ENCODE measurements around the gene PSMD4.

PSMD4 gene

DNA sequence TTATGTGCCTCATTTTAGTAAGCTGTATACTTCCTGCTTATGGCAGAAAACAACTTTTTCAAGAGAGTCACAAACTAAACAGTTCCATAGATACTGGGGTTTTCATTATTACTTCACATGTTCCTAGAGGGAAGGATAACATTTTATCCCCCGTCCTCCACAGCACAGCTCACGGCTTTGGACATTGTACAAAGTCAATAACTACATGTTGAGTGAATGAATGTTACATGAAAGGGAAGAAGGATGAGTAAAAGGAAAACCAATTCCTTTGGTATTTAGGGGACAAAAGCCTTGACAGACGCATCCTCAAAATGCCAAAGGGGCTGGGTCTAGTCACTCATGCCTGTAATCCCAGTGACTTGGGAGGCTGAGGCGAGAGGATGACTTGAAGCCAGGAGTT, 57.9 kb downstream of the PSMD4 start:
- Histone ChIP-seq H3K36me3 (ENCODE audit: low read length) (no peaks in the 10 kb centered on the region), H2AFZ (ENCODE audit: low read depth, low read length, severe bottlenecking) (no peak overlapping the region), H3F3A (ENCODE audit: insufficient read depth) (no peaks in the 10 kb centered on the region), H3K27ac (ENCODE audit: low read depth, low read length) (no peak overlapping the region), H3K9me3 (ENCODE audit: insufficient read depth, low read length) (no peaks in the 10 kb centered on the region), H3K79me2 (ENCODE audit: insufficient read depth, low read length) (no peaks in the 10 kb centered on the region), H3K27me3 (ENCODE audit: low read length) (no peaks in the 10 kb centered on the region), H3K9ac (ENCODE audit: low read length) (no peak overlapping the region), H3K4me2 (ENCODE audit: low read depth, low read length, poor library complexity, severe bottlenecking) (no peak overlapping the region), H4K20me1 (ENCODE audit: low read depth, low read length) (no peaks in the 10 kb centered on the region), H3K4me3 (ENCODE audit: insufficient read depth, low read length, poor library complexity, severe bottlenecking) (no peak overlapping the region), H3K9me2 (replicated peaks; ENCODE audit: insufficient read depth, low read length) (no peaks in the 10 kb centered on the region)
- no peak for TF ChIP-seq EZH2phosphoT487 (conservative IDR thresholded peaks at IDR 0.05; ENCODE audit: low read length)
- TF ChIP-seq, protein P1, sequence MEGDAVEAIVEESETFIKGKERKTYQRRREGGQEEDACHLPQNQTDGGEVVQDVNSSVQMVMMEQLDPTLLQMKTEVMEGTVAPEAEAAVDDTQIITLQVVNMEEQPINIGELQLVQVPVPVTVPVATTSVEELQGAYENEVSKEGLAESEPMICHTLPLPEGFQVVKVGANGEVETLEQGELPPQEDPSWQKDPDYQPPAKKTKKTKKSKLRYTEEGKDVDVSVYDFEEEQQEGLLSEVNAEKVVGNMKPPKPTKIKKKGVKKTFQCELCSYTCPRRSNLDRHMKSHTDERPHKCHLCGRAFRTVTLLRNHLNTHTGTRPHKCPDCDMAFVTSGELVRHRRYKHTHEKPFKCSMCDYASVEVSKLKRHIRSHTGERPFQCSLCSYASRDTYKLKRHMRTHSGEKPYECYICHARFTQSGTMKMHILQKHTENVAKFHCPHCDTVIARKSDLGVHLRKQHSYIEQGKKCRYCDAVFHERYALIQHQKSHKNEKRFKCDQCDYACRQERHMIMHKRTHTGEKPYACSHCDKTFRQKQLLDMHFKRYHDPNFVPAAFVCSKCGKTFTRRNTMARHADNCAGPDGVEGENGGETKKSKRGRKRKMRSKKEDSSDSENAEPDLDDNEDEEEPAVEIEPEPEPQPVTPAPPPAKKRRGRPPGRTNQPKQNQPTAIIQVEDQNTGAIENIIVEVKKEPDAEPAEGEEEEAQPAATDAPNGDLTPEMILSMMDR (IDR thresholded peaks at IDR 0.05; ENCODE audit: insufficient read depth, low read length, poor library complexity, severe bottlenecking), result no peak

DNA sequence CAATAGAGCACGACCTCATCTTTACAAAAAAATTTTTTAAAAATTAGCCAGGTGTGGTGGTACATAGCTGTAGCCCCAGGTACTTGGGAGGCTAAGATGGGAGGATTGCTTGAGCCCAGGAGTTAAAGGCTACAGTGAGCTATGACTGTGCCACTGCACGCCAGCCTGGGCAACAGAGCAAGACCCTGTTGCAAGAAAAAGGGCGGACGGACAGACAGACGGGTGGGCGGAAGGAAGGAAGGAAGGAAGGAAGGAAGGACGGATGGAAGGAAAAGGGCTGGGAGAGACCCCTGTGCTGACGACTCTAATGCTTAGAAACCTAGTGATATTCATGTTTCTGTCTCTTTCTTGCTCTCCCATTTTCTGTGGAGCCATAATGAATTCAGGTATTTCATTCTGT, 58.3 kb downstream of the PSMD4 start:
- H3K79me2 ChIP-seq (ENCODE audit: insufficient read depth, low read length), result no peaks in the 10 kb centered on the region
- no peaks in the 10 kb centered on the region for H3K9me3 ChIP-seq (ENCODE audit: insufficient read depth, low read length)
- H2AFZ ChIP-seq (ENCODE audit: low read depth, low read length, severe bottlenecking), result no peak overlapping the region
- H3K36me3 ChIP-seq (ENCODE audit: low read length), result no peaks in the 10 kb centered on the region
- H3K4me2 ChIP-seq (ENCODE audit: low read depth, low read length, poor library complexity, severe bottlenecking), result no peak overlapping the region
- H3K27me3 ChIP-seq (ENCODE audit: low read length), result no peaks in the 10 kb centered on the region
- H3K9me2 ChIP-seq (replicated peaks; ENCODE audit: insufficient read depth, low read length), result no peaks in the 10 kb centered on the region
- H4K20me1 ChIP-seq (ENCODE audit: low read depth, low read length), result no peaks in the 10 kb centered on the region
- no peak overlapping the region for H3K4me3 ChIP-seq (ENCODE audit: insufficient read depth, low read length, poor library complexity, severe bottlenecking)
- H3F3A ChIP-seq (ENCODE audit: insufficient read depth), result no peaks in the 10 kb centered on the region
- TF ChIP-seq, protein P1 (IDR thresholded peaks at IDR 0.05; ENCODE audit: insufficient read depth, low read length, poor library complexity, severe bottlenecking), result no peak
- TF ChIP-seq EZH2phosphoT487 (conservative IDR thresholded peaks at IDR 0.05; ENCODE audit: low read length), result no peak
- H3K27ac ChIP-seq (ENCODE audit: low read depth, low read length), result no peak overlapping the region
- H3K9ac ChIP-seq (ENCODE audit: low read length), result no peak overlapping the region

DNA sequence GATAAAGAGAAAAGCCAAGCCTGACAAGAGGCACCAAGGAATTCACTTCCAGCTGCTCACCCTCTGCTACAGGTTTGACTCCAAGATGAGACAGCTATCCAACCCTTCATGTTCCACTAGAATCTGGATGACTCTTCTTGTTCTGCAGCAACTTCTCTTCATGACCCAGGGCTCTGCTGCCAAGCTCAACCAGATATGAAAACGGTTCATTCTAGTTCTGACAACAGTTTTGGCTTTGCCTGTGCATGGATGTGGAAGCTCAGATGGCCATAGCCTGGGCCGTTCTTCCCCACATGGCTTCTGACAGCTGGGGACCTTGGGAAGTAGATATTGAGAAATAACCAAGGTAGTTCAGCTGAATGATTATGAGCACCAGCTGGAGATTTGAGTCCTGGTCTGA, 59.0 kb downstream of the PSMD4 start:
- Histone ChIP-seq H3F3A (ENCODE audit: insufficient read depth) (no peaks in the 10 kb centered on the region), H3K79me2 (ENCODE audit: insufficient read depth, low read length) (no peaks in the 10 kb centered on the region)

More for the DNA sequence above, 59.0 kb downstream of the PSMD4 start:
- Histone ChIP-seq H4K20me1 (ENCODE audit: low read depth, low read length) (no peaks in the 10 kb centered on the region), H3K9me2 (replicated peaks; ENCODE audit: insufficient read depth, low read length) (no peaks in the 10 kb centered on the region), H3K27me3 (ENCODE audit: low read length) (no peaks in the 10 kb centered on the region), H3K4me2 (ENCODE audit: low read depth, low read length, poor library complexity, severe bottlenecking) (no peak overlapping the region), H3K27ac (ENCODE audit: low read depth, low read length) (no peak overlapping the region), H2AFZ (ENCODE audit: low read depth, low read length, severe bottlenecking) (no peak overlapping the region), H3K9me3 (ENCODE audit: insufficient read depth, low read length) (no peaks in the 10 kb centered on the region), H3K36me3 (ENCODE audit: low read length) (no peaks in the 10 kb centered on the region), H3K4me3 (ENCODE audit: insufficient read depth, low read length, poor library complexity, severe bottlenecking) (no peak overlapping the region), H3K9ac (ENCODE audit: low read length) (no peak overlapping the region)
- TF ChIP-seq, protein P1 (IDR thresholded peaks at IDR 0.05; ENCODE audit: insufficient read depth, low read length, poor library complexity, severe bottlenecking), result no peak
- TF ChIP-seq EZH2phosphoT487 (conservative IDR thresholded peaks at IDR 0.05; ENCODE audit: low read length), result no peak

Measured in SU-DHL-6 (cell line).